Neural progenitor cell (in vitro differentiated cells): ENCODE results near the gene SLC35G3. TPM values are rescaled to one million over a fixed set of nuclear protein-coding genes. Genes with fewer than 3 reads are reported as not detected.

Source experiments
- DNase-seq: peaks from one replicate; pipeline ENCODE4 v3.0.0-alpha.2; 2016; ENCODE audit warnings: low spot score
- H2AFZ ChIP-seq: fragments of 200-600 bp; sonication (generic); replicated peaks from 2 replicates; pipeline ENCODE4 v1.6.1; 2016; ENCODE audit warnings: antibody characterized with exemption
- H3F3A ChIP-seq: fragments of 200-600 bp; sonication (generic); 2 replicates; pipeline ENCODE4 v1.6.1; 2016; ENCODE audit warnings: antibody characterized with exemption, low read depth
- H3K27ac ChIP-seq: fragments of 200-600 bp; sonication (generic); 2 replicates; pipeline ENCODE4 v1.5.1; 2016; ENCODE audit warnings: mild to moderate bottlenecking
- H3K27me3 ChIP-seq: fragments of 200-600 bp; sonication (generic); 2 replicates; pipeline ENCODE4 v1.6.1; 2016; ENCODE audit warnings: mild to moderate bottlenecking, moderate library complexity
- H3K36me3 ChIP-seq: fragments of 200-600 bp; sonication (generic); 2 replicates; pipeline ENCODE4 v1.5.1; 2016
- H3K4me1 ChIP-seq: fragments of 200-600 bp; sonication (generic); 2 replicates; pipeline ENCODE4 v1.6.1; 2016; ENCODE audit warnings: mixed run types
- H3K4me2 ChIP-seq: fragments of 200-600 bp; sonication (generic); 2 replicates; pipeline ENCODE4 v1.6.1; 2016
- H3K4me3 ChIP-seq: fragments of 200-600 bp; sonication (generic); 2 replicates; pipeline ENCODE4 v1.5.1; 2016
- H3K79me2 ChIP-seq: fragments of 200-600 bp; sonication (generic); 2 replicates; pipeline ENCODE4 v1.6.1; 2016; ENCODE audit warnings: low read depth
- H3K9ac ChIP-seq: fragments of 200-600 bp; sonication (generic); 2 replicates; pipeline ENCODE4 v1.6.1; 2016
- H3K9me3 ChIP-seq: fragments of 200-600 bp; sonication (generic); 2 replicates; pipeline ENCODE4 v1.5.1; 2016; ENCODE audit warnings: low read depth
- H4K20me1 ChIP-seq: fragments of 200-600 bp; sonication (generic); 2 replicates; pipeline ENCODE4 v1.6.1; 2016; ENCODE audit warnings: low read depth
- H3K27ac Mint-ChIP-seq: 3 replicates; pipeline ENCODE4 v1.8.0; 2021; ENCODE audit warnings: mixed read lengths
- H3K27me3 Mint-ChIP-seq: 2 replicates; pipeline ENCODE4 v1.8.0; 2022; ENCODE audit warnings: low read depth, mild to moderate bottlenecking, inconsistent platforms, moderate library complexity, mixed read lengths; ENCODE audit not compliant: insufficient read depth
- H3K36me3 Mint-ChIP-seq: 3 replicates; pipeline ENCODE4 v1.8.0; 2021; ENCODE audit warnings: mixed read lengths
- H3K4me1 Mint-ChIP-seq: 3 replicates; pipeline ENCODE4 v1.8.0; 2021; ENCODE audit warnings: mixed read lengths
- H3K4me3 Mint-ChIP-seq: 3 replicates; pipeline ENCODE4 v1.8.0; 2021; ENCODE audit warnings: mild to moderate bottlenecking, moderate library complexity, mixed read lengths
- H3K9me3 Mint-ChIP-seq: 3 replicates; pipeline ENCODE4 v1.8.0; 2020; ENCODE audit warnings: mixed read lengths
- EZH2 ChIP-seq: fragments of 200-600 bp; sonication (generic); IDR thresholded peaks from 2 replicates; pipeline ENCODE4 v1.6.1; 2017; ENCODE audit warnings: antibody characterized with exemption, mild to moderate bottlenecking, moderate library complexity
- EZH2phosphoT487 ChIP-seq: fragments of 200-600 bp; sonication (generic); IDR thresholded peaks from 2 replicates; pipeline ENCODE4 v1.6.1; 2017; ENCODE audit warnings: antibody characterized with exemption
- total RNA-seq: library from RNA; depleted of rRNA; stranded (reverse); fragments of >200 nt; gene quantifications from 2 replicates; pipeline ENCODE4 v1.2.3, GENCODE V29; 2015; ENCODE audit warnings: low replicate concordance
- TF ChIP-seq, protein P1 (sequence below): fragments of 200-600 bp; sonication (generic); IDR thresholded peaks from 2 replicates; pipeline ENCODE4 v1.5.1; 2017; ENCODE audit warnings: antibody characterized with exemption, mild to moderate bottlenecking

SLC35G3 gene
- total RNA-seq, 1 donor from 2014 or later, result not detected

DNA sequence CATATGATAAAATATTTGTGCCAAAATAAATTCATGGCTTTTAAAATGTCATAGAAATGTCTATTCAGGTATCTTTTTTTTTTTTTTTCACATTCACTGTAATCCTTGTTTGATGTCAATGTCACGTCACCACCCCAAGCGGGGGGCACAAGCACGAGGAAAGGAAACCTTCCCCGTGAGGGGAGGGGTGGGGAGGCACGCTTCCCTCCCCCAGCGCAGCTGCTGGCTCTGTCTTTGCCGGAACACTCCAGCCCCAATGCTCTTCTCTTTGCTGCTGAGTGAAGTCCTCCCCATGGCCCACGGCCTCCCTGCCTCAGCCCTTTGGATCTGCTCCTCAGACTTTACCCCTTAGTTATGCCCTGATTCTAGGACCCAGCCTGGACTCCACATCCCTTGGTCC, 1.5 kb downstream of the SLC35G3 start:
- DNase-seq, result no peak
- no peak overlapping the region for H3K4me2 ChIP-seq
- no peaks in the 10 kb centered on the region for H3K27me3 ChIP-seq
- TF ChIP-seq EZH2 (no peak), EZH2phosphoT487 (no peak)
- TF ChIP-seq, protein P1, sequence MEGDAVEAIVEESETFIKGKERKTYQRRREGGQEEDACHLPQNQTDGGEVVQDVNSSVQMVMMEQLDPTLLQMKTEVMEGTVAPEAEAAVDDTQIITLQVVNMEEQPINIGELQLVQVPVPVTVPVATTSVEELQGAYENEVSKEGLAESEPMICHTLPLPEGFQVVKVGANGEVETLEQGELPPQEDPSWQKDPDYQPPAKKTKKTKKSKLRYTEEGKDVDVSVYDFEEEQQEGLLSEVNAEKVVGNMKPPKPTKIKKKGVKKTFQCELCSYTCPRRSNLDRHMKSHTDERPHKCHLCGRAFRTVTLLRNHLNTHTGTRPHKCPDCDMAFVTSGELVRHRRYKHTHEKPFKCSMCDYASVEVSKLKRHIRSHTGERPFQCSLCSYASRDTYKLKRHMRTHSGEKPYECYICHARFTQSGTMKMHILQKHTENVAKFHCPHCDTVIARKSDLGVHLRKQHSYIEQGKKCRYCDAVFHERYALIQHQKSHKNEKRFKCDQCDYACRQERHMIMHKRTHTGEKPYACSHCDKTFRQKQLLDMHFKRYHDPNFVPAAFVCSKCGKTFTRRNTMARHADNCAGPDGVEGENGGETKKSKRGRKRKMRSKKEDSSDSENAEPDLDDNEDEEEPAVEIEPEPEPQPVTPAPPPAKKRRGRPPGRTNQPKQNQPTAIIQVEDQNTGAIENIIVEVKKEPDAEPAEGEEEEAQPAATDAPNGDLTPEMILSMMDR, result no peak
- H3K4me3 ChIP-seq, result no peak overlapping the region
- no peaks in the 10 kb centered on the region for H3F3A ChIP-seq
- H3K9ac ChIP-seq, result no peak overlapping the region
- no peak overlapping the region for H2AFZ ChIP-seq
- no peak overlapping the region for H3K27ac ChIP-seq
- no peaks in the 10 kb centered on the region for H3K4me1 ChIP-seq
- no peaks in the 10 kb centered on the region for H4K20me1 ChIP-seq
- Mint-ChIP-seq H3K4me3 (no peak overlapping the region), H3K27me3 (peaks cover 9% of the 10 kb centered on the region), H3K4me1 (no peaks in the 10 kb centered on the region), H3K27ac (no peak overlapping the region), H3K9me3 (peaks cover 10% of the 10 kb centered on the region), H3K36me3 (no peaks in the 10 kb centered on the region)
- no peaks in the 10 kb centered on the region for H3K79me2 ChIP-seq
- peaks cover 5% of the 10 kb centered on the region for H3K9me3 ChIP-seq
- H3K36me3 ChIP-seq, result no peaks in the 10 kb centered on the region

DNA sequence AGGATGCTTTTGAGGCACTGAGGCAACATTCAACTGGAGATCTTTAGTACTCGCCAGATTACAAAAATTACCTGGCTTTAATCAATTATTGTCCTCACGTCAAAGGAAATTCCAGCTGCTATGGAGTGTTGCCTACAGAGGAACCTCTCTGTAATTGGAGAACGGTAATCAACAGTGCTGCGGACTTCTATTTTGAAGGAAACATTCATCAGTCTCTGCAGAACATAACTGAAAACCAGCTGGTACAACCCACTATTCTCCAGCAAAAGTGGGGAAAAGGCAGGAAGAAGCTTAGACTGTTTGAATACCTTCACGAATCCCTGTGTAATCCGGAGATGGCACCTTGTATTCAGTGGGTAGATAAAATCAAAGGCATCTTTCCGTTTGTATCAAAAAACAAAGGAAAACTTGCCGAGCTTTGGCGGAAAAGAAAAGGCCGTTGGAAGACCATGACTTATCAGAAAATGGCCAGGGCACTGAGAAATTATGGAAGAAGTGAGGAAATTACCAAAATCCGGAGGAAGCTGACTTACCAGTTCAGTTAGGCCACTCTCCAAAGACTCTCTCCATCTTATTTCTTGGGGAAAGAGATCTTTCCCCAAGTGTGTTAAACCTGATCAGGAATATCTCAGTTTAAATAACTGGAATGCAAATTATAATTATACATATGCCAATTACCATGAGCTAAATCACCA, 3.0 kb downstream of the SLC35G3 start:
- Histone ChIP-seq H3K4me2 (no peak overlapping the region), H3F3A (no peaks in the 10 kb centered on the region), H2AFZ (no peak overlapping the region), H3K27me3 (no peaks in the 10 kb centered on the region), H3K36me3 (no peaks in the 10 kb centered on the region), H4K20me1 (no peaks in the 10 kb centered on the region), H3K4me1 (no peaks in the 10 kb centered on the region), H3K9ac (no peak overlapping the region), H3K9me3 (no peaks in the 10 kb centered on the region), H3K4me3 (no peak overlapping the region), H3K27ac (no peak overlapping the region), H3K79me2 (no peaks in the 10 kb centered on the region)
- no peak overlapping the region for H3K27ac Mint-ChIP-seq
- H3K9me3 Mint-ChIP-seq, result peaks cover 6% of the 10 kb centered on the region
- H3K4me3 Mint-ChIP-seq, result no peak overlapping the region
- peaks cover 6% of the 10 kb centered on the region for H3K27me3 Mint-ChIP-seq
- peaks cover 5% of the 10 kb centered on the region for H3K4me1 Mint-ChIP-seq
- TF ChIP-seq, protein P1, result no peak
- no peak for TF ChIP-seq EZH2
- no peak for TF ChIP-seq EZH2phosphoT487
- no peaks in the 10 kb centered on the region for H3K36me3 Mint-ChIP-seq
- DNase-seq, result no peak

- no peaks in the 10 kb centered on the region for H4K20me1 ChIP-seq
- H3K9me3 ChIP-seq, result no peaks in the 10 kb centered on the region
- H3K4me3 ChIP-seq, result no peak overlapping the region
- no peaks in the 10 kb centered on the region for H3K36me3 ChIP-seq
- peaks cover 5% of the 10 kb centered on the region for H3K4me1 Mint-ChIP-seq
- no peak overlapping the region for H3K4me2 ChIP-seq
- TF ChIP-seq EZH2phosphoT487 (no peak), EZH2 (no peak)
- TF ChIP-seq, protein P1, result no peak
- no peak overlapping the region for H3K4me3 Mint-ChIP-seq
- no peak for DNase-seq
- no peak overlapping the region for H3K27ac Mint-ChIP-seq
- H2AFZ ChIP-seq, result no peak overlapping the region
- no peak overlapping the region for H3K9ac ChIP-seq
- no peaks in the 10 kb centered on the region for H3K27me3 ChIP-seq
- peaks cover 3% of the 10 kb centered on the region for H3K27me3 Mint-ChIP-seq
- H3K27ac ChIP-seq, result no peak overlapping the region
- no peaks in the 10 kb centered on the region for H3K4me1 ChIP-seq
- H3K36me3 Mint-ChIP-seq, result no peaks in the 10 kb centered on the region
- no peaks in the 10 kb centered on the region for H3K9me3 Mint-ChIP-seq
- H3K79me2 ChIP-seq, result no peaks in the 10 kb centered on the region
- no peaks in the 10 kb centered on the region for H3F3A ChIP-seq
Measured at GRCh38 chr17:35189291-35189690, 4.9 kb downstream of the SLC35G3 start.
